Muscle of arm (tissue), 12 donors: Measurements from ENCODE around the gene FAM83F. TPM values are rescaled to one million over a fixed set of nuclear protein-coding genes. Genes with fewer than 3 reads are reported as not detected.
"Not testable (repeated sequence)": the region's sequence is repeated elsewhere in the genome, so short reads cannot be mapped to it uniquely, and the experiment has no call there.

Source experiments
- DNase-seq: peaks from one replicate; pipeline ENCODE4 v3.0.0-alpha.2; 2013
- polyA plus RNA-seq, 12 donors: library from polyadenylated mRNA; unstranded; fragments of 120-200 nt; gene quantifications; one replicate each; pipeline ENCODE4 v1.2.1, GENCODE V29; 2013; ENCODE audit not compliant: insufficient read length in 12 of 12

The FAM83F gene
- polyA plus RNA-seq, 12 donors, result 0.03 to 2.4 (median 0.24) TPM; not detected in 1

- no peak for DNase-seq
These were observed 16.0 kb downstream of the FAM83F start for GRCh38 chr22:40010746-40011145.

DNA sequence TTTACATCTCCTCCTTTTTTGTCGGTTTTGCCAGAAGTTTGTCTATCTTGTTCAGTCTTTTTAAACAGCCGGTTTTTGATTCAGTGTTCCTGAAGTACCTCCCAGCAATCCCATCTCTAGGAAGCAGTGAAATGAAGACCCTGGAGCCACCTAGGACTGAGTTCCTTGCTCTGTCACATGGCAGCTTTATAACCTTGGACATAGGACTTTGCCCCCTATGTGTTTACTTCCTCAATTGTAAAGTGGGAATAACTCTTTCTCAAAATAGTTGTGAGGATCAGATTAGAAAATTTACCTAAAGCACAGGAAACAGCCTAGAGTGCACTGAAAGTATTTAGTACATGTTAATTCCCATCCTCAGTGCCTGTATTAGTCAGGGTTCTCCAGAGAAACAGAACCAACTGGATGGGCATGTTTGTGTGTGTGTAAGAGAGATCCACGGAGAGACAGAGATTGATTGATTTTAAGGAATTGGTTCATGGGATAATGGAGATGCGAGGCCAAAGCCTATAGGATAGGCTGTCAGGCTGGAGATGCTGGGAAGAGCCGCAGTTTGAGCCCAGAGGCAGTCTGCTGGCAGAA is 20.0 kb downstream of the FAM83F start:
- no peak for DNase-seq

DNA sequence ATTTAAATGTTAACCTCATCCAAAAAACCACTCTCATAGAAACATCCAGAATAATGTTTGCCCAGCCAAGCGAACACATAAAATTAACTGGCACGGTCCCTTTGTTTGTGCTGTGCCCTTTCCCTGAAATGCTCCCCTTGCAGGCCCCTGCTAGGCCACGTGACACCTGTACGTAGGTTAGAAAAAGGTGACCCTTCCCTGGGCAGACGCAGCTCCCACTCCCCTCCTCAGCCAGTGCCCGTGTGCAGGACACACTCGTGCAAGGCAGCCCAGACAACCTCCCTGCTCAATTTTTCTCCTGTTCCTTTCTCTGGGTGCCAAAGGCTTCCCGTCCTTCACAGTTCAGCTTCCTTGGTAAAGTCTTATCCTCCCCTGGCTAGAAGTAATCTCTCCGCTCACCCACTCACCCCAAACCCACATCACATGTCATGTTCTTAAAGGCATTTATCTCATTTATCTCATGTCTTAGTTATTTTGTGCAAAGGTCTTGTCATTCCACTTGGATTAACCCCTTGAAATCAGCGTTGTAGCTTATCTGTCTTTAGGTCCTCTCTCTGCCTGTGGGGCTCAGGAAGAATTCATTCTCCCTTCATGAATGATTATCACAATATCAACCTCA is 20.7 kb downstream of the FAM83F start:
- no peak for DNase-seq

- no peak for DNase-seq
These were observed 23.3 kb downstream of the FAM83F start for GRCh38 chr22:40018051-40018450.

DNA sequence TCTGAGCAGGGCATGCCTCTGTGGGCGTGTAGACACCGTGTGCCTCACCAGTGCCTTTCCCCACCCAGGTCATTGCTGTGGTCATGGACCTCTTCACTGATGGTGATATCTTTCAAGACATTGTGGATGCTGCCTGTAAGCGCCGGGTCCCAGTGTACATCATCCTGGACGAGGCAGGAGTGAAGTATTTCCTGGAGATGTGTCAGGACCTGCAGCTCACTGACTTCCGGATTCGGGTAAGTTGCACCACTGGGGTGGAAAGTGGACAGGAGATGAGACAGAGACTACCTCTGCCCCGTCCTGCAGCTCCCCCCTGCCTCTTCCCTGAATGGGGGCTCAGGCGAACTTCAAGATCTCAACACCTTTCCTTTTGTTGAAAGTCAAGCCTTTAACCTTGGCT is 24.3 kb downstream of the FAM83F start:
- no peak for DNase-seq

- DNase-seq, result no peak
These were observed 26.2 kb downstream of the FAM83F start for GRCh38 chr22:40020956-40021355.

DNA sequence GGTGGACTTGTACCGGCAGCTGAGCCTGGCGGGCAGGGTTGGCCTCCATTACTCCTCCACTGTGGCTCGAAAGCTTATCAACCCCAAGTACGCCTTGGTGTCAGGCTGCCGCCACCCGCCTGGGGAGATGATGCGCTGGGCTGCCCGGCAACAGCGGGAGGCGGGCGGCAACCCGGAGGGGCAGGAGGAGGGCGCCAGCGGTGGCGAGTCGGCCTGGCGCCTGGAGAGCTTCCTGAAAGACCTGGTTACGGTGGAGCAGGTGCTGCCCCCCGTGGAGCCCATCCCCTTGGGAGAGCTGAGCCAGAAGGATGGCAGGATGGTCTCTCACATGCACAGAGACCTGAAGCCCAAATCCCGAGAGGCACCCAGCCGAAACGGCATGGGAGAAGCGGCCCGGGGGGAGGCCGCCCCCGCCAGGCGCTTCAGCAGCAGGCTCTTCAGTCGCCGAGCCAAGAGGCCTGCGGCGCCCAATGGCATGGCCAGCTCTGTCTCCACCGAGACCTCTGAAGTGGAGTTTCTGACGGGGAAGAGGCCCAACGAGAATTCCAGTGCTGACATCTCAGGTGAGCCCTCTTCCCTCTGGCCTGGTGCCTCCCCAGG is 26.7 kb downstream of the FAM83F start:
- no peak for DNase-seq

- DNase-seq, result no peak
These were observed 27.9 kb downstream of the FAM83F start for GRCh38 chr22:40022536-40023240.

DNA sequence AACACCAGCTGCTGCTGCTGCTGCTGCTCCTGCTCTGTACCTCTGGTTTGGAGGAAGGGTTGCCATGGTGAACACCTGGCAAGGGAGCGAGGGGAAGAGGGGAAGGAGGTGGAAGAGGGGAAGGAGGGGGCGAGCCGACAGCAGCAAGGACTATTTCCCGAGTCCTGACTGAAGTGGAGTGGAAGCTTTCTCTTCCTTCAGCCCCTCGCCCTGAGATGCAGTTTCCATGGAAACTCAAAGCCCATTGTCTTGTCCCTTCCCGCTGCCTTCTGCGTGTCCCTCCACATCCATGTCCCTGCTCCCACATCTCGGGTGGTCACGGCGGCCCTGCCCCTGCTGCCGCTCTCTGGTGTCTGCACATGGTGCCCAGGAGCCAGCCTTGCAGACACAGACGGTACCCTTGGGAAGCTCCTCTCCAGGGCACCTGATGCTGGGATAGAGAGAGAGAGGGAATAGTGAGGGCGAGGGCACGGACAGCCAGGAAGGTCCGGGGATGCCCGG is 28.6 kb downstream of the FAM83F start:
- no peak for DNase-seq

GRCh38 chr22:40024201-40025061 is 29.7 kb downstream of the FAM83F start:
- no peak for DNase-seq

GRCh38 chr22:40025062-40025379 is 30.3 kb downstream of the FAM83F start:
- DNase-seq, result not testable (repeated sequence)

GRCh38 chr22:40025856-40026255 is 31.1 kb downstream of the FAM83F start:
- no peak for DNase-seq

- no peak for DNase-seq
These were observed 31.9 kb downstream of the FAM83F start for GRCh38 chr22:40026641-40027040.

GRCh38 chr22:40027191-40028097 is 32.7 kb downstream of the FAM83F start:
- DNase-seq, result no peak

DNA sequence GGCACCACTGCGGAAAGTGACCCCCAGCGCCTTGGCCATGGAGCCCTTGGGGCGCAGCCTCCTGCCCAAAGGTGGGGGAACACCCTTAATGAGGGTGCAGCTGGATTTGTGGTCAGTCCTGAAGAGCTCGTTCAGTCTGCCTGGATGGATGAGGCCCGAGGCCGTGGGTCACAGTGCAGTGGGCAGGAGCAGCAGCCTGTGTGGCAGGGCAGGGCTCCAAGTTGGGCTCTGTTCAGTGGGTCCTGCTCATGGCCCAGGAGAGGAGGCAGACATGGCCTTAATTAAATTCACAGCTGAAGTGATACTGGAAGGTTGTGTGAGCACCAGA is 33.3 kb downstream of the FAM83F start:
- no peak for DNase-seq

DNA sequence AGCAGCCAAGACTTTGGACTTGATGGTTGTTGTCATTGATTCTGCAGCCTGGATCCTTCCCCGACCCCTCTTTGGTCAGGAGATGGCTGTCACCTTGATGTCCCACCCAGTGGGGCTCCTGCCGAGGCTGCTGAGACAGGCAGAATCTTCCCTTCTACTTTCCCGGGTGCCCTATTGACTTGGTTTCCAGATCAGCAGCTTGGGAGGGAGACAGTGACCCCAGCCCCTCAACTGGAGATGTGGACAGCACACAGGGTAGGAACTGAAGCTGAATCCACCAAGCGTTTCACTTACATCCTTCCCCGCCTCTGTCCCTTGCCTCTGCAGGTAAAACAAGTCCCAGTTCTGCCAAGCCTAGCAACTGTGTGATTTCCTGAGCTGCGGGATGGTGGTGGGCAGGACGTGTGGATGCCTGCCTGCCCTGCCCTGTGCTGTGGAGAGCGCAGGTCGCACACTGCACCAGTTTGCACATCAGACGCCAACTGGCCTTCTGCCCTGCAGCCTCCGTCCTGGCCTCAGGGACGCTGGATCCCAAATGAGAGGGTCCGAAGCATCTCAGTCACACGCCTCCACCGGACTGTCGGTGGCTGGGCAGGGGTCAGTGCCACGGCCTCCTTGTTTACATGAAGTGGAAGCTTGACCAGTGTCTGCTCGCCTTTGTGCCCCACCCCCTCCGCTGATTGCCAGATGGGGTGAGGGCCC is 34.6 kb downstream of the FAM83F start:
- DNase-seq, result no peak

- no peak for DNase-seq
These were observed 35.4 kb downstream of the FAM83F start for GRCh38 chr22:40030026-40030757.

- no peak for DNase-seq
These were observed 36.0 kb downstream of the FAM83F start for GRCh38 chr22:40030758-40031095.

DNA sequence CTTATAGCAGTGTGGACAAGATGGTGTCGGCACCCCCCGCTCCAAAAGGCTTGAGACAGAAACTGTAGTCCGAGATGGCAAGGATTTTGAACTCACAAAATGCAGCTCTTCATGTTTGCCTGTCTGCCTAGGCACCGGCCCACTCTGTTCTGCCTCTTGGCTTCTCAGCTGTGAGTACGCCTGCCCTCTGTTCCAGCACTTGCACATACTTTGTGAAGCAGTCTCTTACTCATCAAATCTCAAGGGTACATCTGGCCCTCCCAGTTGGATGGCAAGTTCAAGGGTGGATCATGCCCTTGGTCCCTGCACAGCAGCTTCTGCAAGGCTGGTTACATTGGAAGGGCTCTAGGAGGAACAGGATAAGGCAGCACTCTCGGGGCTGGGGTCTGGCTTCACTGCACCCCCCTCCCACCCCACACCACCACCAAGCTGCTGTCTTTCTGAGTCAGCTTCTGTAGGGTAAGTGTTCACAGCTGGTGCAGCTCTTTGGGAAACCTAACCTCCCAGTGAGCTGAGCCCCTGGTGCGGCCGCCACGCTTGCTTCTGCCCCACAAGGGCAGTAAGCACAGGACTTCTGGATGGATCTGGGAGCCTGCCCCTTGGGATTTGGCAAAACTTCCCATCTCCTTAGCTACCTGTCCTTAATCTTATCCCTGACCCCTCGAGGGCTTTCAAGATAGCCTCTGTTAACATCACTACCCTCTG is 37.2 kb downstream of the FAM83F start:
- no peak for DNase-seq
